ENCODE results near the gene AUTS2.
A peak's percentile ranks its signal among the peaks of the same experiment; 100 is the strongest.

Gene AUTS2

DNA sequence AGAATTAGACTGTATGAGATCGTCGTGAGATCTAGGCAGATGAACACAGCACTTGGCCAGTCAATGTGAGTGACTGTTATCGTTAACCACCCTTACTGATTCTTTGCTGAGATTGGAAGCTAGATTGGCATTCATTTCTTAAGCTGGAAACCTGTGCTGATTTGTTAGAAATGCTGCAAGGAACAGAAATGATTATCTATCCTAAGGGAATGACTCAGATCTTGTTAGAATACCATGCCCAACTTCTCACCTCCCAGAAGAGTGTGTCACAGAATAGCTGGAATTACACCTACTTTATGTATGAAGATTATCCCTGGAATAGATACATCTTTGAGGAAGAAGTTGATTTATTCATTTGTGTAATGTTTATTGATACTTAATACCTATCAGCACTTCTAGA lies 275.2 kb downstream of the AUTS2 start:
- FAIRE-seq, result no peak
- no peak for DNase-seq (ENCODE audit: insufficient read length)
- TF ChIP-seq POLR2A (IDR thresholded peaks at IDR 0.05; ENCODE audit: low read depth, low read length), result no peak
- TF ChIP-seq TAF1 (IDR thresholded peaks at IDR 0.05; ENCODE audit: borderline replicate concordance, low read depth, low read length), result no peak
- TF ChIP-seq POLR2AphosphoS5 (IDR thresholded peaks at IDR 0.05; ENCODE audit: low read depth, low read length), result no peak

DNA sequence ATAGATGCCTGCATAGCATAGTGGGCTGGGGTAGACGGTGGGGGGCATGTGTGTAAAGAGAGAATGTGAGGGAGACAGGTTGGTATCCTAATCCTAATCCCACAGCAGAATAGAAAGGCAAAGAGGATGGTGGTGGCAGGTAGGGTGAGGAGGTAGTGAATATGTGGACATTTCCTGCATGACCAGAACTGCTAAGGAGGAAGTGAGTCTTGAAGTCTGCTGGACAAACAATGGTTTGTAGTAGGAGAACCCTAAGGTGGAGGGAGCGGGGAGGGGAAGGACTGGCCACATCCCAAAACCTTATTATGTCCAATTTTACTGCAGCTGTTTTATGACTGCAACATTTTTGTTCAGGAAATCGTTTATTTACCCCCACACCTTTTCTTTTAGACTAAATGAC lies 279.7 kb downstream of the AUTS2 start:
- no peak for TF ChIP-seq POLR2AphosphoS5 (IDR thresholded peaks at IDR 0.05; ENCODE audit: low read depth, low read length)
- TF ChIP-seq TAF1 (IDR thresholded peaks at IDR 0.05; ENCODE audit: borderline replicate concordance, low read depth, low read length), result no peak
- TF ChIP-seq POLR2A (IDR thresholded peaks at IDR 0.05; ENCODE audit: low read depth, low read length), result no peak
- FAIRE-seq, result no peak
- no peak for DNase-seq (ENCODE audit: insufficient read length)

DNA sequence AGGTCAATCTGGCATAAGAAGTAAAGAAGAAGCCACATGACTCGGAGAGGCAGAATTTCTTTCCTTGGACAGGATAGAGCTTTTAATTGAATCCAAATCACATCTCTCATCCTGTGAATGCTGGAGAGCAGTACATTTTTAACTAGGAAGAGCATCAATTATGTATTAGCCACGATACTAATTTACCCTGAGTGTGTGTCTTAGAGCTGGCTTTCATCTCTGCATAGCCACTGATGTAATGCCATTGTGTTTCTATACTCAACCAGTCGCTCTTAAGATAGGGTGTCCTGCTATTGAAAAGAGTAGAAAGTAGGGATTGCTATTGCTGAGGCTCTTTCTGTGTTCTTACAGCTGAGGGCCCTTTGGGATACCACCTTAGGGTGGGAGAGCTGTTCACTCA lies 280.3 kb downstream of the AUTS2 start:
- DNase-seq (ENCODE audit: insufficient read length), result no peak
- TF ChIP-seq POLR2AphosphoS5 (IDR thresholded peaks at IDR 0.05; ENCODE audit: low read depth, low read length), result no peak
- no peak for TF ChIP-seq POLR2A (IDR thresholded peaks at IDR 0.05; ENCODE audit: low read depth, low read length)
- TF ChIP-seq TAF1 (IDR thresholded peaks at IDR 0.05; ENCODE audit: borderline replicate concordance, low read depth, low read length), result no peak
- no peak for FAIRE-seq

DNA sequence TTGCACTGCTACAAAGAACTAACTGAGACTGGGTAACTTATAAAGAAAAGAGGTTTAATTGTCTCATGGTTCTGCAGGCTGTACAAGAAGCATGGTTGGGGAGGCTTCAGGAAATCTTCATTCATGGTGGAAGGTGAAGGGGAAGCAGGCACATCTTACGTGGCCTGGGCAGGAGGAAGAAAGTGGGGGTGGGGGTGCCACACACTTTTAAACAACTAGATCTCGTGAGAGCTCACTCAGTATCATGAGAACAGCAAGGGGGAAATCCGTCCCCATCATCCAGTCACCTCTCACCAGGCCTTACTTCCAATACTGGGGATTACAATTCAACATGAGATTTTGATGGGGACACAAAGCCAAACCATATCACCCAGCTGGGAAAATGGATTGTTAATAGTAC lies 281.7 kb downstream of the AUTS2 start:
- FAIRE-seq (no peak), DNase-seq (ENCODE audit: insufficient read length) (no peak)
- TF ChIP-seq TAF1 (IDR thresholded peaks at IDR 0.05; ENCODE audit: borderline replicate concordance, low read depth, low read length) (peak; percentile 65; the same call in 1 of the 2 replicates), POLR2A (IDR thresholded peaks at IDR 0.05; ENCODE audit: low read depth, low read length) (no peak)

DNA sequence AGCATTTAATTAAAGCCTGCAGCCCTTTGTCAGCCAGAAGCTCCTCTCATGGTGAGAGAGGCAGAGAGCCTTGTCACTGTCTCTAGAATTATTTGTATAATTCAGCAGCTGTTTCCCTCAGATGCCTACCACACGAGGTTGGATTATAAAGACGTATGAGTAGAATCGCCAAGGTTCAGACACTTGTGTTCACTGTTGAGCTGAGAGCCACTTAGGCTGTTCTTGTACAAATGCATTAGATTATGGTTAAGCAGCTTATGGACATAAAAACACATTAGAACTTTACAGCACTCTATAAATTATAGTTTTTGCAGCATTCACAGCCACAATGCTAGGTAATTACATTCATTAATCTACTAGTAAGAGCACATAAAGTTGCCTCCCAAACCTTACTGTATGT lies 282.6 kb downstream of the AUTS2 start:
- no peak for TF ChIP-seq POLR2A (IDR thresholded peaks at IDR 0.05; ENCODE audit: low read depth, low read length)
- TF ChIP-seq POLR2AphosphoS5 (IDR thresholded peaks at IDR 0.05; ENCODE audit: low read depth, low read length), result no peak
- TF ChIP-seq TAF1 (IDR thresholded peaks at IDR 0.05; ENCODE audit: borderline replicate concordance, low read depth, low read length), result no peak
- FAIRE-seq, result no peak
- DNase-seq (ENCODE audit: insufficient read length), result no peak

DNA sequence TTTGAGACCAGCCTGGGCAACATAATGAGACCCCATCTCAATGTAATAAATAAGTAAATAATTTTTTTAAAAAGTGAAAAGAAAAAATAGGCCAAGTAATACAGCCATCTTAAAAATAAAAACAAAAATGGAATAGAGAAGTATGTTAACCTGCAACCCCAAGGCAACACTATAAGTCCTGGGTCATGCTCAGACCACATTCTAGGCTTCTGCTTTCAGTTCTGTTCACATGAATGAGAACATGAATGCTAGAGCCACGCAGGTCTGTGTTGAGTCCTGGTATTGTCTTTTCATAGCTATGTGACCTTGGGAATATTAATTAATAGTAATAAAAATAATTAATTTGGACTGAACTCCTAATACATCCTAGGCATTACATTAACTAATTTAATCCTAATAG lies 284.0 kb downstream of the AUTS2 start:
- no peak for FAIRE-seq
- TF ChIP-seq TAF1 (IDR thresholded peaks at IDR 0.05; ENCODE audit: borderline replicate concordance, low read depth, low read length) (no peak), POLR2AphosphoS5 (IDR thresholded peaks at IDR 0.05; ENCODE audit: low read depth, low read length) (no peak), POLR2A (IDR thresholded peaks at IDR 0.05; ENCODE audit: low read depth, low read length) (no peak)
- DNase-seq (ENCODE audit: insufficient read length), result no peak

DNA sequence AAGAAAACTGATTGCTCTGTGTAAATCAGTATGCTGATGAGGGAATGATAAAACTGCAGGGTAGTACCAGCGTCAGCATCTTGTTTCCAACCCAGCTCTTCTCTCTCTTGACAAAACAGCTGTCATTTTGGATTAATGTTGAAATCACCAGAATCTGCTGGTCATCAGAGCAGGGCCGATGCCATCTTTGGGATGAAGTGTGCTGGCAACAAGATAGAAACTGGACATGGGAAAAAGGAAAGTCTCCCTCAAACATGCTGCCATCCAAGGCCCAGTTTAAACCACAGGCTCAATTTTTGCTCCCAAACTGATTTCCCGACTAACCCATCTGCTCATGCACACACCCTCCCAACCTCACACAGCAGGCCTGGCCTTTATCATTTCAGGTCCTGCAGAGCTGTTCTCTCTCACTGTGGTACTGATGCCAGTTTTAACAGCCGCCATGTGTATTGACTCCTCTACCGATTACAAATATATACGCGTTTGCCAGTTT lies 285.2 kb downstream of the AUTS2 start:
- FAIRE-seq, result no peak
- TF ChIP-seq POLR2A (IDR thresholded peaks at IDR 0.05; ENCODE audit: low read depth, low read length) (no peak), TAF1 (IDR thresholded peaks at IDR 0.05; ENCODE audit: borderline replicate concordance, low read depth, low read length) (no peak), POLR2AphosphoS5 (IDR thresholded peaks at IDR 0.05; ENCODE audit: low read depth, low read length) (no peak)
- no peak for DNase-seq (ENCODE audit: insufficient read length)

DNA sequence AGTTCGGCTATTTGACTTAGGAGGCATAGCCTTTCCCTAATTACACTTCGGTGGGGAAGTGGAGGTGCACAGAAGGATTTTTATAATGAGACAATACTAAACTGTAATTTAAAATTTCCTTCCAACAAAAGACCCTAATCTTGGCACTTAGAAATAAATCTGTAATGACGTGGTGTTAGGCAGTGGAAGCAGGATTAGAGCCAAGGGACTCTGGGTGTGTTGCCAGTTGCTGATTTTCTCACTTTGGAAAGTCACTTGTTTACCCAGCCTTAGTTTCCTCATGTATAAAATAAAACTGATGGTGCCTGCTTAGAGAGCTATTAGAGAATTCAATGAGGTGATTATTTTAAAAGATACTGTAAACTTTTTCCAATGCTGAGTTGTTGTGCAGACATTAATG lies 287.2 kb downstream of the AUTS2 start:
- DNase-seq (ENCODE audit: insufficient read length) (no peak), FAIRE-seq (no peak)
- no peak for TF ChIP-seq TAF1 (IDR thresholded peaks at IDR 0.05; ENCODE audit: borderline replicate concordance, low read depth, low read length)
- TF ChIP-seq POLR2AphosphoS5 (IDR thresholded peaks at IDR 0.05; ENCODE audit: low read depth, low read length), result no peak

DNA sequence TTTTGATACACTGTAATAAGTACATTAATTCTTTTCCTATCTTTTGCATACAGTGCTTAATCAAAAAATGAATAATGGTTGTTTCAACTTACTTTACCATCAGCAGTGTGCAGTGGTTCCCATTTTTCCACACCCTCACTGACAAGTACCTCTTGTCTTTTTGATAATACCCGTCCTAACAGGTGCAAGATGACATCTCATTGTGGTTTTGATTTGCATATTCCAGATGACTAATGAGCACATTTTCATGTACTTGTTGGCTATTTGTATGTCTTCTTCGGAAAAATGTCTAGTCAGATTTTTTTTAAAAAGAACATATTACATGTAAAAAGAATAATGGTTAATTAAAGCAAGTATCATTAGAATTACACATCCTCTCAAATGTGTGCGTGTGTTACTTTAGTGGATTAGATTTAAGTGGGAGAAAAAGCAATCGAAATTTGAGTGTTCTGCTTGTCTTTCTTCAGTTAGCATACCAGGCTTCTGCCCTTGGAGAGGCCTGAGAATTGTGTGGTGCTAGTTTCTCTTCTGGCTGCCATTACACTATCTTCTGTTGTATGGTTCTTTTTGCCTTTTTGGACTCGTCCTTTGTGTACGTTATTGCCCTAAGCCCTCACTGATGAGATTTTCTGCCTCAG lies 291.2 kb downstream of the AUTS2 start:
- DNase-seq (ENCODE audit: insufficient read length), result no peak
- TF ChIP-seq POLR2AphosphoS5 (IDR thresholded peaks at IDR 0.05; ENCODE audit: low read depth, low read length), result no peak
- TF ChIP-seq POLR2A (IDR thresholded peaks at IDR 0.05; ENCODE audit: low read depth, low read length), result no peak
- TF ChIP-seq TAF1 (IDR thresholded peaks at IDR 0.05; ENCODE audit: borderline replicate concordance, low read depth, low read length), result no peak
- peak; percentile 44 for FAIRE-seq

DNA sequence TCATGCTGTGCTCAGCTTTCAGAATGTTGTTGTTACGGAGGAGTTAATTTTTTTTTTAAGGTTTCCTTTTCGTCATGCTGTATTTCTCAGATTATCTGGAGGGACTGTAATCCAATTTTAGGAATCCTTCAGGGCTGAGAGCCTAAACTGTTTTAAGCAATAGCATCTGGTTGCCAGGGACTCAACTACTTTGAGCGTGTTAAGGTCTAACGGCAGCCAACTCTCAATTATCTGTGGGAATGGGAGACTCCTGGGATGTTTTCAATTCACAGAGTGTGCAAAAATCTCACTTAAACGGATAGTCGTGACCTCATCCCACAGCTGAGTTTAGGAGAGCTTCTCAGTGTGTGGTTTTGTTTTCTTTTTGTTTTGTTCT lies 291.7 kb downstream of the AUTS2 start:
- DNase-seq (ENCODE audit: insufficient read length), result no peak
- TF ChIP-seq POLR2AphosphoS5 (IDR thresholded peaks at IDR 0.05; ENCODE audit: low read depth, low read length) (no peak), POLR2A (IDR thresholded peaks at IDR 0.05; ENCODE audit: low read depth, low read length) (no peak), TAF1 (IDR thresholded peaks at IDR 0.05; ENCODE audit: borderline replicate concordance, low read depth, low read length) (no peak)
- FAIRE-seq, result peak; percentile 5

DNA sequence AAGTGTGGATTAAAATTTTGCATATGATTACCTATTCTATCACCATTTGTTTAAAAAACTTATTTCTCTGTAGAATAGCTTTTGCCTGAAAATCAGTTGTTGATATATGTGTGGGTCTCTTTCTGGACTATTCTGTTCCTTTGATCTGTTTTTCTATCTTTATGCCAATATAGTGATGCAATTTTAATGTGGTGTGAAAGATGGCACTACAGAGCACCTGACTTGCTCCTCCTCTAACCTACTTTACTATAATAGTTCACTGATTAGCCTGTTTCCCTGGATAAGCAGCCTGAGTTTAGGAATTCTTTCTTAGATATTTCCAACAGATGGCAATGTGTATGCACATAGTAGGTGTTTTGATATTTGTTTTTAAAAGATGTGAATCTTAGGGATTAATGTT lies 294.5 kb downstream of the AUTS2 start:
- TF ChIP-seq TAF1 (IDR thresholded peaks at IDR 0.05; ENCODE audit: borderline replicate concordance, low read depth, low read length) (no peak), POLR2AphosphoS5 (IDR thresholded peaks at IDR 0.05; ENCODE audit: low read depth, low read length) (no peak)
- DNase-seq (ENCODE audit: insufficient read length) (no peak), FAIRE-seq (no peak)

DNA sequence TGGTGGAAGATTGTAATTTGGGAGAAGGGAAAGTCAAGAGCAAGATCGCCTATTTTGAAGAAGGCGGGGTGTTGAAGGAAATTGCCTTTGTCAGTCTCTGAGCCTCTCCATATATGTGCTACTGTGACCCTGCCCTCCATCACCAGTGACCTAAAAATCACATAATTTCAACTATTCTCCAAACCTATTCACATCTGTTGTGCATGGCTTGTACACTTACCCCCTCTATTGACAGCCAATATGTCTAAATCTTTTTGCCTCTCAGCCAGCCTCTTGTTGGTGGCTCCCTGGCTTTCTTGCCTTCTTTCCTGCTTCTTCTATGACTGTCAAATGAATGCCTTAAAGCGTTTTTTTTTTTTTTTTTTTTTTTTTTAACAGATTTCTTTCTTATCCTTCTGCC lies 295.6 kb downstream of the AUTS2 start:
- FAIRE-seq (peak; percentile 77), DNase-seq (ENCODE audit: insufficient read length) (no peak)
- TF ChIP-seq POLR2A (IDR thresholded peaks at IDR 0.05; ENCODE audit: low read depth, low read length), result no peak
- no peak for TF ChIP-seq TAF1 (IDR thresholded peaks at IDR 0.05; ENCODE audit: borderline replicate concordance, low read depth, low read length)
- no peak for TF ChIP-seq POLR2AphosphoS5 (IDR thresholded peaks at IDR 0.05; ENCODE audit: low read depth, low read length)

DNA sequence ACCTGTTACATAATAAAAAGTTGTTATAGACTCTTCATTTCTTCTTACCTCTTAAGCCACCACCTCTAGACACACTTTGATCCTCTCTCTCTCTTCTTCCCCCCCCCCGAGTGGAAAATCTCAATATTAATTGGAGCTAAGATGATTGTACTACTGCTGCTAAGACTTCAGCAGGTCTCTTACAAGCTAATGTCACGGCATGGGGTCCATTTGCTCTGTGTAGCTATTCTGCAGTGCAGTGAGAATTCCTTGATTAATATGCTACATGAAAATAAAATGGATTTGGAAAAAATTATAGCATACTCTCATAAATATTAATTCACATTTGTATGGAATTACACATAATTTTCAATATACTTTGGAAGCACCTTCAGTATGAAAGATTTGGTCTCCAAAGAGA lies 297.2 kb downstream of the AUTS2 start:
- no peak for TF ChIP-seq POLR2A (IDR thresholded peaks at IDR 0.05; ENCODE audit: low read depth, low read length)
- TF ChIP-seq POLR2AphosphoS5 (IDR thresholded peaks at IDR 0.05; ENCODE audit: low read depth, low read length), result no peak
- no peak for TF ChIP-seq TAF1 (IDR thresholded peaks at IDR 0.05; ENCODE audit: borderline replicate concordance, low read depth, low read length)
- DNase-seq (ENCODE audit: insufficient read length) (no peak), FAIRE-seq (no peak)
